Endothelial cell of umbilical vein (primary cell): ENCODE measurements around the gene ETV3L. TPM values are rescaled to one million over a fixed set of nuclear protein-coding genes. Genes with fewer than 3 reads are reported as not detected.

Source experiments
- BruUV-seq: library from RNA; stranded (reverse); fragments of 400-500 nt; replicated peaks from 2 replicates; lab custom pipeline; 2021; lab: Mats Ljungman, UMichigan
- CTCF ChIA-PET: fragments of 300-600, 350-600 bp; sonication (Branson Sonifier 250); formaldehyde crosslinking; loops from one replicate; lab custom pipeline; 2021; ENCODE audit warnings: antibody characterized with exemption, inconsistent platforms; lab: Charles Lee
- POLR2A ChIA-PET: fragments of 300-600, 350-600 bp; sonication (Branson Sonifier 250); formaldehyde crosslinking; loops from one replicate; lab custom pipeline; 2021; ENCODE audit warnings: antibody characterized with exemption, inconsistent platforms; lab: Charles Lee
- DNase-seq: peaks from one replicate; pipeline ENCODE4 v3.0.0-alpha.2; 2011; ENCODE audit warnings: low read depth, low spot score
- FAIRE-seq: peaks from 2 replicates; lab custom pipeline; 2011; peaks lifted over from hg19 to GRCh38; lab: Jason Lieb, UNC
- H2AFZ ChIP-seq: 2 replicates; pipeline ENCODE4 v1.6.0; 2012; ENCODE audit warnings: low read depth, low read length, control low read depth, inconsistent platforms
- H3K27ac ChIP-seq: 2 replicates; pipeline ENCODE4 v1.5.1; 2011; ENCODE audit warnings: low read depth, mild to moderate bottlenecking, control low read depth, low read length, moderate library complexity; ENCODE audit not compliant: insufficient read depth
- H3K27me3 ChIP-seq, 2 experiments: 2 replicates each; pipeline versions ENCODE4 v1.6.0 to v1.6.1; 2011; ENCODE audit warnings: low read length in 2 of 2, mixed read lengths in 1 of 2; ENCODE audit not compliant: control insufficient read depth in 2 of 2, insufficient read depth in 2 of 2
- H3K36me3 ChIP-seq, 2 experiments: 2 replicates in 1 of 2; 3 replicates in 1 of 2; pipeline ENCODE4 v1.5.1; 2011; ENCODE audit warnings: low read length in 2 of 2, mild to moderate bottlenecking in 1 of 2, moderate library complexity in 1 of 2; ENCODE audit not compliant: control insufficient read depth in 2 of 2, insufficient read depth in 2 of 2; ENCODE audit errors: extremely low read depth in 1 of 2
- H3K4me1 ChIP-seq: 3 replicates; pipeline ENCODE4 v1.5.1; 2011; ENCODE audit warnings: mild to moderate bottlenecking, low read length; ENCODE audit not compliant: control insufficient read depth, insufficient read depth; ENCODE audit errors: extremely low read depth
- H3K4me2 ChIP-seq: 2 replicates; pipeline ENCODE4 v1.6.1; 2011; ENCODE audit warnings: low read length, control low read depth, mixed read lengths; ENCODE audit not compliant: insufficient read depth
- H3K4me3 ChIP-seq, 3 experiments: fragments of 200-600 bp in 1 of 3; sonication (generic), shearing (Covaris generic) in 1 of 3; replicated peaks in 1 of 3; 2 replicates each; pipeline ENCODE4 v1.5.1; 2011 to 2016; ENCODE audit warnings: control low read depth in 3 of 3, low read length in 3 of 3, mild to moderate bottlenecking in 2 of 3, inconsistent platforms in 1 of 3, low read depth in 1 of 3, moderate library complexity in 1 of 3; ENCODE audit not compliant: insufficient read depth in 1 of 3
- H3K79me2 ChIP-seq: 2 replicates; pipeline ENCODE4 v1.6.0; 2012; ENCODE audit warnings: low read length, inconsistent platforms; ENCODE audit not compliant: control insufficient read depth, insufficient read depth
- H3K9ac ChIP-seq: replicated peaks from 2 replicates; pipeline ENCODE3; 2011; ENCODE audit warnings: low read length, control low read depth; ENCODE audit not compliant: insufficient read depth; ENCODE audit errors: extremely low read depth
- H3K9me1 ChIP-seq: replicated peaks from 3 replicates; pipeline ENCODE4 v1.6.0; 2011; ENCODE audit warnings: mild to moderate bottlenecking, low read length; ENCODE audit not compliant: control insufficient read depth, insufficient read depth; ENCODE audit errors: extremely low read depth
- H3K9me3 ChIP-seq: replicated peaks from 2 replicates; pipeline ENCODE4 v1.5.1; 2012; ENCODE audit warnings: low read length, inconsistent platforms; ENCODE audit not compliant: control insufficient read depth, insufficient read depth
- H4K20me1 ChIP-seq: replicated peaks from 2 replicates; pipeline ENCODE3; 2011; ENCODE audit warnings: mild to moderate bottlenecking, low read length; ENCODE audit not compliant: control insufficient read depth, insufficient read depth; ENCODE audit errors: extremely low read depth
- CTCF ChIP-seq, 2 donors: IDR thresholded peaks; 1 replicate in 1 of 2; 2 replicates in 1 of 2; pipeline ENCODE4 v1.5.1; 2011; ENCODE audit warnings: low read length in 2 of 2, mild to moderate bottlenecking in 2 of 2, moderate library complexity in 2 of 2, control low read depth in 1 of 2, inconsistent platforms in 1 of 2, low read depth in 1 of 2; ENCODE audit not compliant: insufficient read depth in 1 of 2; ENCODE audit errors: extremely low read depth in 1 of 2
- EZH2 ChIP-seq: IDR thresholded peaks from 2 replicates; pipeline ENCODE4 v1.6.1; 2012; ENCODE audit warnings: borderline replicate concordance, low read depth, mild to moderate bottlenecking, moderate library complexity, low read length, inconsistent platforms; ENCODE audit not compliant: severe bottlenecking
- FOS ChIP-seq: IDR thresholded peaks from 2 replicates; pipeline ENCODE4 v1.6.1; 2011; ENCODE audit warnings: mild to moderate bottlenecking, low read length, moderate library complexity, borderline replicate concordance; ENCODE audit not compliant: insufficient read depth
- JUN ChIP-seq: IDR thresholded peaks from 2 replicates; pipeline ENCODE4 v1.6.1; 2011; ENCODE audit warnings: borderline replicate concordance, low read depth; ENCODE audit not compliant: insufficient read length, insufficient read depth
- MAX ChIP-seq: IDR thresholded peaks from 2 replicates; pipeline ENCODE4 v1.6.1; 2011; ENCODE audit not compliant: insufficient read depth, insufficient read length
- MYC ChIP-seq: IDR thresholded peaks from one replicate; pipeline ENCODE4 v1.6.1; 2011; ENCODE audit warnings: mild to moderate bottlenecking, low read depth, low read length
- POLR2A ChIP-seq: IDR thresholded peaks from 2 replicates; pipeline ENCODE4 v1.6.1; 2012; ENCODE audit warnings: low read depth, mild to moderate bottlenecking, control low read depth, low read length
- dilution Hi-C: fragments of 300-500 bp; cut with MboI; formaldehyde crosslinking; loops from one replicate; pipeline ENCODE4 v1.15.0; 2019; ENCODE audit warnings: low sequenced_read_pairs; ENCODE audit not compliant: extremely low pct_ligation_motif_present
- intact Hi-C: fragments of 100-400 bp; cut with micrococcal nuclease; formaldehyde crosslinking; loops from one replicate; pipeline ENCODE4 v1.10.0; 2022
- polyA plus RNA-seq, 4 experiments: library from polyadenylated mRNA; depleted of rRNA in 3 of 4; stranded (reverse) in 3 of 4; unstranded in 1 of 4; fragments of >200 nt; gene quantifications; 2 replicates each; pipeline versions ENCODE4 v1.2.1 to v1.2.3, GENCODE V29; 2011 to 2012; ENCODE audit warnings: missing spikeins in 1 of 4
- total RNA-seq: library from RNA; stranded (reverse); gene quantifications from 2 replicates; pipeline ENCODE4 v1.2.3, GENCODE V29; 2021

The ETV3L gene
- total and polyA plus RNA-seq, 2 donors (not counting 3 experiments of a cell fraction or from before 2014, with no cell fraction given): not detected

GRCh38 chr1:157111396-157112165 is 12.0 kb upstream of the ETV3L start:
- intact Hi-C loops: no loop called here
- Histone ChIP-seq H3K27me3 (peaks cover 9 to 16% of the 10 kb centered on the region in 2 experiments), H3K4me1 (peaks cover 4% of the 10 kb centered on the region), H3K9ac (no peak overlapping the region), H2AFZ (no peak overlapping the region), H3K4me3 (no peak overlapping the region), H3K27ac (no peak overlapping the region), H3K36me3 (no peaks in the 10 kb centered on the region), H4K20me1 (no peaks in the 10 kb centered on the region), H3K79me2 (no peaks in the 10 kb centered on the region), H3K9me3 (no peaks in the 10 kb centered on the region), H3K4me2 (no peak overlapping the region), H3K9me1 (no peaks in the 10 kb centered on the region)
- ChIA-PET POLR2A (no interaction called here), CTCF (interaction anchor here (0.9 to 14.4 kb wide), 6 partner anchors 10 to 45 kb away, joined by 3 to 160 read pairs (median 5); no protein-coding TSS in a partner anchor)
- no peak for FAIRE-seq
- TF ChIP-seq EZH2: no peak
- TF ChIP-seq MYC: no peak
- TF ChIP-seq POLR2A: no peak
- no peak for TF ChIP-seq FOS
- TF ChIP-seq JUN: no peak
- no peak for TF ChIP-seq CTCF (IDR thresholded peaks at IDR 0.05; ENCODE audit: extremely low read depth in 1 of 2, insufficient read depth in 1 of 2, low read depth in 1 of 2, low read length in 2 of 2)
- TF ChIP-seq MAX: no peak
- dilution Hi-C loops: no loop called here
- DNase-seq: no peak
- no TSS peak for BruUV-seq
